NCI-H2171 (cell line): ENCODE results near the gene NR2F1-AS1.
A peak's percentile ranks its signal among the peaks of the same experiment; 100 is the strongest.

ENCODE experiments used
- DNase-seq: peaks from one replicate; lab custom pipeline; 2025; lab: John Stamatoyannopoulos, UW

The NR2F1-AS1 gene

DNA sequence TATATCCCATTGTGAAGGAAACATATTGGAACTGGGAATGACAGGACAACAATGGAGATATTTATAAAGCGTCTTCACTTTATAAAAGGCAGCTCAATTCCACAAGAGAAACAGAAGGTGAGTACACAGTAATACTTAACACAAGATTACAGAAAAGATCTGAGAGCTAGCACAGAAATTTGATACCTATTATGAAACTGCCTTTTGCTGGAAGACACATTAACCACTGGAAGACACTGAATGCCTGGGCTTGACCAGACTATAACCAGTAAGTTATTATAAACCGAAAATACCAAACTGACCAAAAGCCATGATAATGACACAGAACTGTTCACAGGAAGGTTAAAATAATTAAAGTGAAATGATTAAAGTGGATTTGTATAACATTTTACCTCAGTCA lies 195.4 kb downstream of the NR2F1-AS1 start:
- no peak for DNase-seq

DNA sequence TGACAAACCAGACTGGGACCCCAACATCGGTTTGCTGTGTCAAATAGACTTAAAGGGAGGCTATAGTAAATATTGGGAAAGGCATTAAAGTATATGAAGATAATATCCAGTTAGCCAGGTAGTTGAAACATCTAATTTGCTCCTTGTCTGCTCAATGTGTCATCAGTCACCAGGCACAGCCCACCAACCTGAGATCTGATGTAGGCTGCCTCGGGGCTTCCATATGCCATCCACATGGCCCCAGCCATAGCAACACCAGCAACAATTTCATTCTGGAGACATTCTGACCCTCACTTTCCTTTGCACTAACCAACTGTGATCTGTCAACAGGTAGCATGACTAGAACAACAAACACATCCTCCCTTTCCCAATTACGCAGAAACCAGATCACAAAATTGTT lies 196.0 kb downstream of the NR2F1-AS1 start:
- DNase-seq = no peak

DNA sequence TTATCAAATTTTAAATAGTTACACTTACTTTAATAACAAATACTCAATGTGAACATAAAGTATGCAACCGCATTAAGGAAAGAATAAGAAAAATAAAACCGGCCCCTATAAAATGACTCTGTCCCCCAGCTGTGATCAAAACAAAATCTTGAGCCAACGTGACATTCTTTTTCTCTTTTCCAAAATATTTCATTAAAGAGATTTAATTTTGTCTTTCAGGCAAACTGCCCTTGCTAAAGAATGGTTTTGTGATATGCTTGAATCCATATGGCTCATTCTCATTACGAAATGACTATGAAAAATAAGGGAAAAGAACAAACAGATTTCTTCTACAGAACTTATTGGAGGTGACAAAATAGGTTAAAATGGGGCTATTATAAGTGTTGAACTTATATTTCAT lies 197.0 kb downstream of the NR2F1-AS1 start:
- DNase-seq = no peak

DNA sequence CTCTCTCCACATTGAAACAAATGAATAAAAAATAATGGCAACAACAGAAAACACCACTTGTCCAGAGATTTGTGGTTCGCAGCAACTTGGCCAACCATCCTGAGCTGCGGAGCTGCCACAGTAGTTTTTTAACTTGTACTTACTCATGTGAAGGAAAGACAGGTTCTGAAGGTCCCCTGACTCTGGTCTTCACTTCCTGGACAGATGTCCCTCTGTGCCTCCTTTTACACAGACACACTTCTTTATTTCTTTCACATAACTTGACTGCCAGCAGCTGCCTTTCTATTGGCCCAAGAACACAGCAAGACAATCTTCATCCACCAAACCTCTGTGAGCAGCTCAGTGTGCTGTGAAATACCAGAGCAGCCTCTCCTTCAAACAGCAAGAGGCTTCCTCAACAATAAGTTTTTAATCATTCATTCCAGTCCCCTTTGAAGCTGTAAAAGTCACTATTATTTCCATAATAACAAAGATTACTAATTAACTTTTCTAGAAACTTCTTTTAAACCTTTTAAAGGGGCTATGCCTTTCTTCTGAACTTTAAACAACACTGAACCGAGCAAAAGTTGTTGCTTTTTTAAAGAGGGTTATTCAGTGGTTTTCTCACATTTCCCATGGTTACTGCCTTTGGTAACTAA lies 198.7 kb downstream of the NR2F1-AS1 start:
- DNase-seq = no peak

DNA sequence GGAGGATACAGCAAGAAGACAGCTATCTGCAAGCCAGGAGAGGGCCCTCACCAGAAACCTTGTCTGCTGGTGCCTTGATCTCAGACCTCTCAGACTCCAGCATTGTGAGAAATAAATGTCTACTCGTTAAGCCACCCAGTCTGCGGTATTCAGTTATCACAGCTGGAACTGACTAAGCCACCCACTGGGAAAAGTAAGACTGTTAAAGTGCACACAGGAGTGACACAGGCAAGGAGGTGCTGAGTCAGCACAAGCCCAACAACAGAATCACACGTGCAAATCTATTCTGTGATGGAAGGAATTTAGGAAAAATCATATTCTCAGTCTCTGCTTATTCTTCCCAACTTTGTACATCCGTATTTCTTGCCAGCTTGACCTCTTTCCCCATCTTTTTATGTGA lies 200.0 kb downstream of the NR2F1-AS1 start:
- DNase-seq = no peak

DNA sequence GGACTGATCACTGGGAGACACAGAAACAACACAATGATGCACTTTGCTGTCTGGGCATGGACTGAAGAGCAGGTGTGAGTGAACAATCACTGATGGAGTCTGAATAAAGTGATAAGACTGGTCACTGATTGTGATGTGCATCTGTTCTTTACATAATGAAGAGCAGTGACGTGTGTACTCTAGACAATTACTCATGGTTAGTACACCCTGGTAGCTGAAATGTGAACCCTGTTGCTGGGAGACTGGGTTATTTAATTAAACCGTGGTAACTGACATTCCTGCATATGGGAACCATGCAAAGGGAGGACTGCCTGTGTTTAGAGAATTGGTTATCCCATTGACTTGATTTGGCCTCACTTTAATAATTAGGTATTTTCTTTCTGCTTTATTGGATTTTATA lies 202.9 kb downstream of the NR2F1-AS1 start:
- DNase-seq = peak; percentile 32

DNA sequence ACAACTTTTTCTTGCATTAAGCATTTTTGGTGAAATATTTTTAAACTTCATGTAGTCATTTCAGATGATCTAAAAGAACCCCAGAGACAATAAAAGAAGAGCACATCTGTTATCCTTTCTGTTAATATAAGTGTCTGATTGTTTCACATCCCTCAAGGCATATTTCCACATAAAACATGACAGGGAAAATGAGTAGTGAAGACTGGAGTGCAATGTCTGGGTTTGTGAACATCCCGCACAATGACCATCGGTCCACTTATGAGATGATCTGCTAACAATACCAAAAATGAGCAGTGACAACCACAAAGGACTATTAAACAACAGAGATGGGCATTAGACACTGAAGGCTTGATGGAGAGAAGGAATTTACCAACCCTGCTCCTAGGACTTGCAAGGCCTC lies 209.1 kb downstream of the NR2F1-AS1 start:
- no peak for DNase-seq

DNA sequence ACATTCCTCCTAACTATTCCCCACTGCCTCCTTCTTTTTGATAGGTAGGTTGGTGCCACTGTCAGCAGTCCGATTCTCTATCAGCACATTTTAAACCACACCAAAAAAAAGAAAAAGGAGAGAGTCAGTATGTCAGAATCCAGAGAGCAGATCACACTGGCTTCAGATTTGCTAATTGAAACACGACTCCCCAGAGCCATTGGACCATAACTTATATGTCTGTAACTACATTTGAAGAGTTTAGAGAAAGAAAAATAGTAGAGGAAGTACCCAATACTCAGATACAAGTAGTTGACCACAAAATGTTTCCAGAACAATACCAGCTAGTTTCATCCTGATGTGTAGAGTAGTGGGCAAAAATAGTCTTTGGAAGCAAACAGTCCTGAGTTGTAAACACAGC lies 216.6 kb downstream of the NR2F1-AS1 start:
- no peak for DNase-seq

DNA sequence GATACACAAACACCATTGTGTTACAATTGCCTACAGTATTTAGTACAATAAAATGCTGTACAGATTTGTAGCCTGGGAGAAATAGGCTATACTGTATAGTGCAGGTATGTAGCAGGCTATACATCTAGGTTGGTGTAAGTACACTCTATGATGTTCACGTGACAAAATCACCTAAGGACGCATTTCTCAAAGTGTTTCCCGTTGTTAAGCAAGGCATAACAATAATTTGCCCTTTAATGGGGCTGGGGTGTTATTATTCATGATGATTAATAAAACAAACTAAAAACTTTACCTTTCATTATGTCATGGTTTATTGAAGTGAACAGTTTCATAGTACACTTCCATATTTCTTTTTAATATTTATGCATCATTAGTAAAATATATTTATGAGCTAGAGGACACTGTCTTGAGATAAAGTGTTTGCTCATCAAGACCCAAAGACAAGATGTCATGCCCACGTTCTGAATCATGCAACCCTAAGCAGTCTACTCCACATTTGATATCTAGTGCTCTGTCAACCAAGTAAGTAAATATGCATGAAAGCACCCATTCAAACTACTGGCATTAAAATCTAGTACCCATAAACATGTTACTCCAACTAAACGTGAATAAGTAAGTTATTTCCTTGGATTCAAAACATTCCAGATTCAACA lies 220.5 kb downstream of the NR2F1-AS1 start:
- no peak for DNase-seq

DNA sequence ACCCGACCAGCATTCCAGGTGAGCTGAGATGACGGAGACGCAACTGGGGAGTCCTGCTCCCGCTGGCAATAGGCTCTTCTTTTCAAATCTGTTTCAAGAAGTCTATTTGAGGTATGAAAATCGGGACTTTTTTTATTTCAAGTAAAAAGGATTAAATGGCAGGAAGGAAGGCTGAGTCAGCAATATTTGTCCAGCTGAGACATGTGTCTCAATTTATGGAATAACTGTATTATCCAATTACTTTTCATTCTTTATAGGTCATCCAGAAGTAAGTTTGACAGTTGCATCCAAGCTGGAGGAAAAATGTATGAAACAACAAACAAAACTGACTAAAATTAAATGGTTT lies 221.1 kb downstream of the NR2F1-AS1 start:
- DNase-seq = no peak
